Endothelial cell of umbilical vein (primary cell): ENCODE measurements around the gene ANO6.

Source experiments
- EZH2 ChIP-seq: IDR thresholded peaks from 2 replicates; pipeline ENCODE4 v1.6.1; 2012; ENCODE audit warnings: borderline replicate concordance, low read depth, mild to moderate bottlenecking, moderate library complexity, low read length, inconsistent platforms; ENCODE audit not compliant: severe bottlenecking
- FOS ChIP-seq: IDR thresholded peaks from 2 replicates; pipeline ENCODE4 v1.6.1; 2011; ENCODE audit warnings: mild to moderate bottlenecking, low read length, moderate library complexity, borderline replicate concordance; ENCODE audit not compliant: insufficient read depth
- POLR2A ChIP-seq: IDR thresholded peaks from 2 replicates; pipeline ENCODE4 v1.6.1; 2012; ENCODE audit warnings: low read depth, mild to moderate bottlenecking, control low read depth, low read length
- POLR2AphosphoS5 ChIP-seq: IDR thresholded peaks from 2 replicates; pipeline ENCODE4 v1.6.1; 2012; ENCODE audit warnings: low read depth, mild to moderate bottlenecking, control low read depth, low read length, moderate library complexity; ENCODE audit not compliant: insufficient read depth
- TF ChIP-seq, protein P1 (sequence below), 2 donors: IDR thresholded peaks; 1 replicate in 1 of 2; 2 replicates in 1 of 2; pipeline ENCODE4 v1.5.1; 2011; ENCODE audit warnings: low read length in 2 of 2, mild to moderate bottlenecking in 2 of 2, moderate library complexity in 2 of 2, control low read depth in 1 of 2, inconsistent platforms in 1 of 2, low read depth in 1 of 2; ENCODE audit not compliant: insufficient read depth in 1 of 2; ENCODE audit errors: extremely low read depth in 1 of 2

- TF ChIP-seq POLR2A (no peak), FOS (no peak), EZH2 (no peak), POLR2AphosphoS5 (no peak)
- TF ChIP-seq, protein P1, sequence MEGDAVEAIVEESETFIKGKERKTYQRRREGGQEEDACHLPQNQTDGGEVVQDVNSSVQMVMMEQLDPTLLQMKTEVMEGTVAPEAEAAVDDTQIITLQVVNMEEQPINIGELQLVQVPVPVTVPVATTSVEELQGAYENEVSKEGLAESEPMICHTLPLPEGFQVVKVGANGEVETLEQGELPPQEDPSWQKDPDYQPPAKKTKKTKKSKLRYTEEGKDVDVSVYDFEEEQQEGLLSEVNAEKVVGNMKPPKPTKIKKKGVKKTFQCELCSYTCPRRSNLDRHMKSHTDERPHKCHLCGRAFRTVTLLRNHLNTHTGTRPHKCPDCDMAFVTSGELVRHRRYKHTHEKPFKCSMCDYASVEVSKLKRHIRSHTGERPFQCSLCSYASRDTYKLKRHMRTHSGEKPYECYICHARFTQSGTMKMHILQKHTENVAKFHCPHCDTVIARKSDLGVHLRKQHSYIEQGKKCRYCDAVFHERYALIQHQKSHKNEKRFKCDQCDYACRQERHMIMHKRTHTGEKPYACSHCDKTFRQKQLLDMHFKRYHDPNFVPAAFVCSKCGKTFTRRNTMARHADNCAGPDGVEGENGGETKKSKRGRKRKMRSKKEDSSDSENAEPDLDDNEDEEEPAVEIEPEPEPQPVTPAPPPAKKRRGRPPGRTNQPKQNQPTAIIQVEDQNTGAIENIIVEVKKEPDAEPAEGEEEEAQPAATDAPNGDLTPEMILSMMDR (IDR thresholded peaks at IDR 0.05; ENCODE audit: extremely low read depth in 1 of 2, insufficient read depth in 1 of 2, low read depth in 1 of 2, low read length in 2 of 2), result no peak
These were observed 8.0 kb downstream of the ANO6 start for GRCh38 chr12:45223868-45224267.
